Measurements from ENCODE around the gene PPP2R1B. TPM values are rescaled to one million over a fixed set of nuclear protein-coding genes. Genes with fewer than 3 reads are reported as not detected.
A peak's percentile ranks its signal among the peaks of the same experiment; 100 is the strongest.

The PPP2R1B gene
- total and polyA plus RNA-seq, 2 experiments from 2014 or later: 13.2 to 14.4 TPM

DNA sequence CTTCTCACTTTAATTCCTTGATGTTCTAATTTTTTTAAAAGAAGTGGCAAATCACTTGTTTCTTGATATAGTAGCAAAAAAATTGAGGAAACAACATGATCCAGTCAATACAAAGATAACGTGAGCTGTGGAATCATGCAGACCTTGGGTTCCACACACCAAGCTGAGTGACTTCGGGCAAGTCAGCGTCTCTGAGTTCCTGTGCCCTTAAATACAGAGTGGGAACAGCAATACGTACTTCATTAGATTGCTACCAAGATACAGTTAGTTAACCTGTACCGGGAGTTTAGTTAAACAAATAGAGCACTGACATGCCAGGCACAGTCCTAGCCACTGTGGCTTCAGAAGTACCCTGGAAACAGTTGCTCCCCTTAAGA lies 58.5 kb downstream of the PPP2R1B start:
- no peak overlapping the region for H3K27ac ChIP-seq
- H3K4me1 ChIP-seq (ENCODE audit: low read depth): no peaks in the 10 kb centered on the region
- H3K27me3 ChIP-seq: no peaks in the 10 kb centered on the region
- DNase-seq (ENCODE audit: low read depth in 1 of 2, low spot score in 1 of 2): no peak
- TF ChIP-seq, protein P1, sequence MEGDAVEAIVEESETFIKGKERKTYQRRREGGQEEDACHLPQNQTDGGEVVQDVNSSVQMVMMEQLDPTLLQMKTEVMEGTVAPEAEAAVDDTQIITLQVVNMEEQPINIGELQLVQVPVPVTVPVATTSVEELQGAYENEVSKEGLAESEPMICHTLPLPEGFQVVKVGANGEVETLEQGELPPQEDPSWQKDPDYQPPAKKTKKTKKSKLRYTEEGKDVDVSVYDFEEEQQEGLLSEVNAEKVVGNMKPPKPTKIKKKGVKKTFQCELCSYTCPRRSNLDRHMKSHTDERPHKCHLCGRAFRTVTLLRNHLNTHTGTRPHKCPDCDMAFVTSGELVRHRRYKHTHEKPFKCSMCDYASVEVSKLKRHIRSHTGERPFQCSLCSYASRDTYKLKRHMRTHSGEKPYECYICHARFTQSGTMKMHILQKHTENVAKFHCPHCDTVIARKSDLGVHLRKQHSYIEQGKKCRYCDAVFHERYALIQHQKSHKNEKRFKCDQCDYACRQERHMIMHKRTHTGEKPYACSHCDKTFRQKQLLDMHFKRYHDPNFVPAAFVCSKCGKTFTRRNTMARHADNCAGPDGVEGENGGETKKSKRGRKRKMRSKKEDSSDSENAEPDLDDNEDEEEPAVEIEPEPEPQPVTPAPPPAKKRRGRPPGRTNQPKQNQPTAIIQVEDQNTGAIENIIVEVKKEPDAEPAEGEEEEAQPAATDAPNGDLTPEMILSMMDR (IDR thresholded peaks at IDR 0.05; ENCODE audit: low read depth, low read length): no peak
- no peaks in the 10 kb centered on the region for H3K9me3 ChIP-seq (ENCODE audit: low read depth)
- H3K4me3 ChIP-seq: no peak overlapping the region
- H3K36me3 ChIP-seq: peaks cover 36% of the 10 kb centered on the region

DNA sequence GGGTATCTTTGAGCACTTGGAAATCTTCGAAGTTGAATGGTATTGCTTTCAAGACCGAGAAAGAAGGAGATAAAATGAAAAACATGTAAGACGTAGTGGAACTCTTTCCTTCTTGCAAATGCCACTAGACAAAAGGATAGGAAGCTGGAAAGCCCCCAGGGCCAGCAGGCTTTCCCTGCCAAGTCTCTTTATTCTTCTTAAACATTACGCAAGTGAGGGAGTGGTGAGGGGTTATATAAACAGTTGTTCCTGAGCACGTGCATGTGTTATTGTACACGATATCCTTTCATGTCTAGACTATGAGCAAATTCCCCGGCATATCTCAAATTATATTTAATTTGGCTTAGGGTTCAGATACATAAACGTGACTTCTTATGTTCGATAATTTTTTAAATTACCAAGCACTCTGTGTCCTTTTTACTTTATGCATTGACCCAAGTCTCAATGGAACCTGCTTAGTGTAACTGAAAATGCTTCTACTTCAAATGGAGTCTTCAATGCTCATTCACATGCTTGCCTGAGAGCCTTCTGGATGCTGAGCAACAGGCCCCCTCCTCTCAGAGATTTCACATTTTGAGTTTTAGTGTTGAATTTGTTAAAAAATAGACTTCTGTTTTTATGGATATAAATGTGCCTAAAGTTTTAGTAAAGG lies 59.0 kb downstream of the PPP2R1B start:
- TF ChIP-seq, protein P1 (IDR thresholded peaks at IDR 0.05; ENCODE audit: low read depth, low read length): no peak
- H3K36me3 ChIP-seq: peaks cover 35% of the 10 kb centered on the region
- H3K4me1 ChIP-seq (ENCODE audit: low read depth): no peaks in the 10 kb centered on the region
- DNase-seq (ENCODE audit: low read depth in 1 of 2, low spot score in 1 of 2): peak in 1 of 2 donors; percentile 96
- no peak overlapping the region for H3K27ac ChIP-seq
- H3K27me3 ChIP-seq: no peaks in the 10 kb centered on the region
- no peak overlapping the region for H3K4me3 ChIP-seq
- no peaks in the 10 kb centered on the region for H3K9me3 ChIP-seq (ENCODE audit: low read depth)

DNA sequence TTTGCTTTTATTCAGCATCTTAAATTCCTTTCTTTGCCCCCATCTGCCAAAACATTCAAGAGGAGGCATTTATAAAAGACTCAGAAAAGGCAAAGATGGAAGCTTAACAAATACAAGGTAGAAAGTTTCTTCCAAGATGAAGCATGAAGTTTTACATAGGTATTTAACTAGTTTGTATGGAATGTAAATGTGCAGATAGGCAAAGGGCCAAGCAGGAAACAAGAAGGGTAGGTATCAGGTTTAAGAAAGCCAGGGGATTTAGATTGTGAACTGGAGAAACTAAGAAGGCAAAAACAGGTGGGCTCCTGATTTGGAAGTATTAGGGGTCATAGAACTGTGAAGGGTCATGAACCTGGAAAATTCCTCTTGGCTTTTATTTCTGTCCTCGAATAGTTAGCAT lies 62.6 kb downstream of the PPP2R1B start:
- TF ChIP-seq, protein P1 (IDR thresholded peaks at IDR 0.05; ENCODE audit: low read depth, low read length): no peak
- DNase-seq (ENCODE audit: low read depth in 1 of 2, low spot score in 1 of 2): no peak
- no peak overlapping the region for H3K27ac ChIP-seq
- no peak overlapping the region for H3K4me3 ChIP-seq
- peaks cover 33% of the 10 kb centered on the region for H3K36me3 ChIP-seq
- no peaks in the 10 kb centered on the region for H3K27me3 ChIP-seq
- H3K9me3 ChIP-seq (ENCODE audit: low read depth): no peaks in the 10 kb centered on the region
- H3K4me1 ChIP-seq (ENCODE audit: low read depth): peaks cover 3% of the 10 kb centered on the region

DNA sequence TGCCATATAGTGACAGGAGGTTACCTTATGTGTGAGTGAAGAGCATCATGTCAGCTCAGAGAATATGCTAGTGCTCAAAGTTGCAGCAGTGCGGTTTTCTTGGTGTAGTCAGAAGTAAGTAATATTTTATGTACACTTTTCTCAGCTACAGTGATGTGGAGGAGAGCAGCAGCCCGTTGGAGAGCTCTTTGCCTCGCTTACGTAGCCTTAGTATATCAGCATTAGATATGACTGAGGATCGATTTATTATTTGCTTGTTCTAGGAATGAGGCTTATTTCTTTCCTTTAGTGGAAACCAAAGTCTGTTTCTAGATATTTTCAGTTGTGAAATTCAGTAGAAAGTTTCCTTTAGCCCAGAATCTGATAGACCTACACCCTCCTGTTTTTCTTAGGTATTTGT lies 63.6 kb downstream of the PPP2R1B start:
- no peak overlapping the region for H3K4me3 ChIP-seq
- no peak for DNase-seq (ENCODE audit: low read depth in 1 of 2, low spot score in 1 of 2)

DNA sequence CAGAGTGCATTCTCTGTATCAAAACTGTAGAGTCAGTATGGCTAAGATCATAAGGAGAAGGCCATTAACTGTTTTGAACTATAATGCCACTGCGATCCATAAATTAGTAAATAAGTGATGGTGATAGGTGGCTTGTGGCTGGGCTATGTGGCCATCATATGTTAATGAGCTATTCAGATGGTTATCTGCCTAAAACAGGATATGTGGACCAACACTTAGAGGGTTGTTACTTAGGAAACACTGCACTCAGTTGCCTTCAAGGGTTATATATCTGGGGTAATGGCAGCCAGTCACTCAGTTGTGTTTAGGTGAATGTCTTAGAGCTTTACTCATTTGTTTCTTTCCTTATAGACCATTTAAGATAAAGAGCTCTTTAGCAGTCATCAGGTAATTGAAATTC lies 66.0 kb downstream of the PPP2R1B start:
- no peaks in the 10 kb centered on the region for H3K27me3 ChIP-seq
- H3K4me1 ChIP-seq (ENCODE audit: low read depth): peaks cover 5% of the 10 kb centered on the region
- no peak overlapping the region for H3K27ac ChIP-seq
- H3K4me3 ChIP-seq: no peak overlapping the region
- peaks cover 11% of the 10 kb centered on the region for H3K36me3 ChIP-seq
- no peaks in the 10 kb centered on the region for H3K9me3 ChIP-seq (ENCODE audit: low read depth)
- TF ChIP-seq, protein P1 (IDR thresholded peaks at IDR 0.05; ENCODE audit: low read depth, low read length): no peak
- DNase-seq (ENCODE audit: low read depth in 1 of 2, low spot score in 1 of 2): no peak

More for the DNA sequence above, 63.6 kb downstream of the PPP2R1B start:
- Histone ChIP-seq H3K9me3 (ENCODE audit: low read depth) (no peaks in the 10 kb centered on the region), H3K4me1 (ENCODE audit: low read depth) (peaks cover 3% of the 10 kb centered on the region), H3K27ac (no peak overlapping the region), H3K27me3 (no peaks in the 10 kb centered on the region), H3K36me3 (peaks cover 30% of the 10 kb centered on the region)
- TF ChIP-seq, protein P1 (IDR thresholded peaks at IDR 0.05; ENCODE audit: low read depth, low read length): no peak
